Measurements from ENCODE around the gene KDM2B. TPM values are rescaled to one million over a fixed set of nuclear protein-coding genes. Genes with fewer than 3 reads are reported as not detected.

The KDM2B gene
- total and polyA plus RNA-seq, 7 donors: 4.8 to 31.7 (median 16.8) TPM

GRCh38 chr12:121501946-121502345 lies 78.9 kb downstream of the KDM2B start:
- intact Hi-C loops (cut with DNase I): loop anchor here (2.0 to 5.0 kb wide), 3 partner anchors 35 to 181 kb away; partner anchors contain the start of gene ORAI1
- WGBS, 2 donors: 93 to 94% methylated on average over 9 of the region's 9 CpGs
- Histone ChIP-seq H3K36me3 (no peaks in the 10 kb centered on the region), H3K4me1 (peaks cover 0 to 9% (median 7%) of the 10 kb centered on the region in 4 donors), H3K27me3 (no peaks in the 10 kb centered on the region), H3K4me3 (no peak overlapping the region), H3K9me3 (no peaks in the 10 kb centered on the region), H3K27ac (no peak overlapping the region)
- no peak for DNase-seq
- TF ChIP-seq CTCF (IDR thresholded peaks at IDR 0.05) (no peak), POLR2A (IDR thresholded peaks at IDR 0.05) (no peak), POLR2AphosphoS5 (IDR thresholded peaks at IDR 0.05) (no peak), EP300 (IDR thresholded peaks at IDR 0.05) (no peak)

- TF ChIP-seq CTCF (IDR thresholded peaks at IDR 0.05) (peak; percentile 68 to 96 (median 80)), EP300 (IDR thresholded peaks at IDR 0.05) (no peak), POLR2AphosphoS5 (IDR thresholded peaks at IDR 0.05) (no peak), POLR2A (IDR thresholded peaks at IDR 0.05) (no peak)
- DNase-seq: peak; percentile 87
- H3K4me1 ChIP-seq: peaks cover 0 to 9% (median 7%) of the 10 kb centered on the region in 4 donors
- H3K4me3 ChIP-seq: peak overlapping the region in 3 of 4 donors; percentile 21 to 39 (median 37)
- no peaks in the 10 kb centered on the region for H3K27me3 ChIP-seq
- no peaks in the 10 kb centered on the region for H3K36me3 ChIP-seq
- peak overlapping the region; percentile 73 to 78 (median 74) for H3K27ac ChIP-seq
- WGBS, 2 donors: 54 to 59% methylated on average over 21 of the region's 21 CpGs
- H3K9me3 ChIP-seq: no peaks in the 10 kb centered on the region
- intact Hi-C loops (cut with DNase I): loop anchor here (2.0 to 5.0 kb wide), 3 partner anchors 37 to 183 kb away; partner anchors contain the start of gene ORAI1
These were observed 80.7 kb downstream of the KDM2B start for GRCh38 chr12:121499929-121500793.

- Histone ChIP-seq H3K27me3 (no peaks in the 10 kb centered on the region), H3K27ac (no peak overlapping the region), H3K4me3 (no peak overlapping the region), H3K9me3 (no peaks in the 10 kb centered on the region), H3K36me3 (peaks cover 0 to 2% (median 0%) of the 10 kb centered on the region in 4 donors), H3K4me1 (peaks cover 0 to 8% (median 7%) of the 10 kb centered on the region in 4 donors)
- TF ChIP-seq CTCF (IDR thresholded peaks at IDR 0.05) (no peak), POLR2AphosphoS5 (IDR thresholded peaks at IDR 0.05) (no peak), EP300 (IDR thresholded peaks at IDR 0.05) (no peak), POLR2A (IDR thresholded peaks at IDR 0.05) (no peak)
- WGBS, 2 donors: 86 to 92% methylated on average over 8 of the region's 8 CpGs
- intact Hi-C loops (cut with DNase I): no loop called here
- DNase-seq: no peak
These were observed 85.1 kb downstream of the KDM2B start for GRCh38 chr12:121495746-121496145.

- H3K27me3 ChIP-seq: no peaks in the 10 kb centered on the region
- intact Hi-C loops (cut with DNase I): no loop called here
- DNase-seq: no peak
- no peak for TF ChIP-seq POLR2AphosphoS5 (IDR thresholded peaks at IDR 0.05)
- peak in 3 of 4 experiments; percentile 45 to 80 (median 70) for TF ChIP-seq CTCF (IDR thresholded peaks at IDR 0.05)
- WGBS, 2 donors: 80 to 82% methylated on average over 19 of the region's 19 CpGs
- H3K27ac ChIP-seq: no peak overlapping the region
- no peaks in the 10 kb centered on the region for H3K4me1 ChIP-seq
- H3K36me3 ChIP-seq: peaks cover 0 to 3% (median 0%) of the 10 kb centered on the region in 4 donors
- H3K4me3 ChIP-seq: no peak overlapping the region
- no peaks in the 10 kb centered on the region for H3K9me3 ChIP-seq
These were observed 86.6 kb downstream of the KDM2B start for GRCh38 chr12:121494093-121494787.
